Esophagus (tissue), 2 donors: ENCODE measurements around the gene EML3. TPM values are rescaled to one million over a fixed set of nuclear protein-coding genes. Genes with fewer than 3 reads are reported as not detected.
"Not testable (repeated sequence)": the region's sequence is repeated elsewhere in the genome, so short reads cannot be mapped to it uniquely, and the experiment has no call there.

ENCODE experiments used
- H3K27ac ChIP-seq, 2 donors: one replicate each; pipeline ENCODE4 v1.5.1; 2013; ENCODE audit warnings: low read depth in 2 of 2, mild to moderate bottlenecking in 2 of 2, inconsistent platforms in 1 of 2, low read length in 1 of 2, moderate library complexity in 1 of 2
- H3K27me3 ChIP-seq, 2 donors: one replicate each; pipeline ENCODE4 v1.6.1; 2013; ENCODE audit warnings: low read length in 2 of 2, control low read depth in 1 of 2, mild to moderate bottlenecking in 1 of 2; ENCODE audit not compliant: insufficient read depth in 2 of 2, control insufficient read depth in 1 of 2
- H3K36me3 ChIP-seq, 2 donors: one replicate each; pipeline ENCODE4 v1.6.1; 2013; ENCODE audit warnings: low read length in 1 of 2; ENCODE audit not compliant: control insufficient read depth in 2 of 2, insufficient read depth in 2 of 2
- H3K4me1 ChIP-seq, 2 donors: one replicate each; pipeline ENCODE4 v1.6.1; 2013; ENCODE audit warnings: low read length in 1 of 2; ENCODE audit not compliant: control insufficient read depth in 2 of 2, insufficient read depth in 2 of 2
- H3K4me3 ChIP-seq, 2 donors: one replicate each; pipeline ENCODE4 v1.5.1; 2013; ENCODE audit warnings: low read length in 2 of 2, mild to moderate bottlenecking in 2 of 2, low read depth in 1 of 2, moderate library complexity in 1 of 2
- H3K9me3 ChIP-seq, 2 donors: one replicate each; pipeline ENCODE4 v1.6.1; 2013; ENCODE audit warnings: mild to moderate bottlenecking in 2 of 2, low read depth in 1 of 2, low read length in 1 of 2, moderate library complexity in 1 of 2; ENCODE audit not compliant: control insufficient read depth in 2 of 2, insufficient read depth in 1 of 2
- WGBS, 2 donors: extraction: QIAGEN DNeasy Blood & Tissue Kit; methylation state at CpG; one replicate each; pipeline ENCODE4 v1.1.7; 2013; 5-methylcytosine and 5-hydroxymethylcytosine counted together
- polyA plus RNA-seq, 2 donors: library from polyadenylated mRNA; stranded (reverse); fragments of 200-250 nt; gene quantifications; one replicate each; pipeline ENCODE4 v1.2.3, GENCODE V29; 2013
- donor health status: healthy with polysubstance abuse.
- donor health status: Bipolar disorder and iron deficiency.

EML3 gene
- polyA plus RNA-seq, 2 donors = 79.0 to 107 TPM

- H3K4me1 ChIP-seq = peaks cover 2 to 4% of the 10 kb centered on the region in 2 donors
- no peaks in the 10 kb centered on the region for H3K9me3 ChIP-seq
- peaks cover 9 to 36% of the 10 kb centered on the region in 2 donors for H3K36me3 ChIP-seq
- peak overlapping the region; percentile 43 to 93 for H3K4me3 ChIP-seq
- no peaks in the 10 kb centered on the region for H3K27me3 ChIP-seq
- peak overlapping the region; percentile 93 to 99 for H3K27ac ChIP-seq
- WGBS, 2 donors = 13 to 14% methylated on average over 17 of the region's 17 CpGs
Measured at GRCh38 chr11:62592146-62592815, 20.3 kb downstream of the EML3 start.

- Histone ChIP-seq H3K27ac (peak within 1 kb of the TSS; percentile 93 to 99), H3K27me3 (no peaks in the 10 kb centered on the region), H3K4me1 (peaks cover 2 to 4% of the 10 kb centered on the region in 2 donors), H3K9me3 (no peaks in the 10 kb centered on the region), H3K4me3 (peak within 1 kb of the TSS; percentile 62 to 93), H3K36me3 (peaks cover 9 to 31% of the 10 kb centered on the region in 2 donors)
- WGBS, 2 donors = 0 to 1% methylated on average over 58 of the region's 58 CpGs
Measured at GRCh38 chr11:62591448-62592145, 21.0 kb downstream of the EML3 start, which contains the start of gene TUT1. Gene TUT1 (minus strand): TSS chr11:62591523. CDS start chr11:62591485, 38 bp downstream.

GRCh38 chr11:62588966-62589637 lies 23.5 kb downstream of the EML3 start:
- no peaks in the 10 kb centered on the region for H3K27me3 ChIP-seq
- H3K36me3 ChIP-seq = peaks cover 2 to 10% of the 10 kb centered on the region in 2 donors
- H3K27ac ChIP-seq = peak overlapping the region in 1 of 2 donors; percentile 10
- H3K9me3 ChIP-seq = no peaks in the 10 kb centered on the region
- 55 to 61% methylated on average over 18 of the region's 18 CpGs for WGBS, 2 donors
- no peak overlapping the region for H3K4me3 ChIP-seq
- H3K4me1 ChIP-seq = peaks cover 2 to 6% of the 10 kb centered on the region in 2 donors

GRCh38 chr11:62585356-62585755 lies 27.2 kb downstream of the EML3 start:
- not testable (repeated sequence) for H3K27me3 ChIP-seq, H3K4me1 ChIP-seq, H3K9me3 ChIP-seq, H3K4me3 ChIP-seq
- Histone ChIP-seq H3K36me3 (peaks cover 7 to 13% of the 10 kb centered on the region in 2 donors), H3K27ac (peak overlapping the region; percentile 10 to 33)
- WGBS, 2 donors = 81 to 82% methylated on average over 7 of the region's 7 CpGs

- not testable (repeated sequence) for H3K4me3 ChIP-seq, H3K9me3 ChIP-seq, H3K27ac ChIP-seq, H3K27me3 ChIP-seq, H3K4me1 ChIP-seq
- H3K36me3 ChIP-seq = peaks cover 7 to 19% of the 10 kb centered on the region in 2 donors
- WGBS, 2 donors = 97 to 99% methylated on average over 4 of the region's 4 CpGs
Measured at GRCh38 chr11:62581735-62582134, 30.8 kb downstream of the EML3 start.

- peaks cover 0 to 4% of the 10 kb centered on the region in 2 donors for H3K4me1 ChIP-seq
- no peak overlapping the region for H3K27ac ChIP-seq
- peaks cover 7 to 18% of the 10 kb centered on the region in 2 donors for H3K36me3 ChIP-seq
- no peak overlapping the region for H3K4me3 ChIP-seq
- no peaks in the 10 kb centered on the region for H3K27me3 ChIP-seq
- 94 to 95% methylated on average over 18 of the region's 18 CpGs for WGBS, 2 donors
- no peaks in the 10 kb centered on the region for H3K9me3 ChIP-seq
Measured at GRCh38 chr11:62580959-62581715, 31.4 kb downstream of the EML3 start.

GRCh38 chr11:62579252-62579651 lies 33.3 kb downstream of the EML3 start:
- WGBS, 2 donors = 91 to 96% methylated on average over 2 of the region's 2 CpGs
- Histone ChIP-seq H3K9me3 (no peaks in the 10 kb centered on the region), H3K27ac (no peak overlapping the region), H3K36me3 (peaks cover 5 to 18% of the 10 kb centered on the region in 2 donors), H3K27me3 (no peaks in the 10 kb centered on the region), H3K4me3 (no peak overlapping the region), H3K4me1 (peaks cover 0 to 8% of the 10 kb centered on the region in 2 donors)

- no peak overlapping the region for H3K27ac ChIP-seq
- H3K9me3 ChIP-seq = no peaks in the 10 kb centered on the region
- peaks cover 5 to 18% of the 10 kb centered on the region in 2 donors for H3K36me3 ChIP-seq
- H3K27me3 ChIP-seq = no peaks in the 10 kb centered on the region
- H3K4me3 ChIP-seq = no peak overlapping the region
- peaks cover 0 to 8% of the 10 kb centered on the region in 2 donors for H3K4me1 ChIP-seq
- 95 to 97% methylated on average over 11 of the region's 11 CpGs for WGBS, 2 donors
Measured at GRCh38 chr11:62578541-62578940, 34.0 kb downstream of the EML3 start.
